ENCODE measurements around the gene OR2T3.
"Not testable (repeated sequence)": the region's sequence is repeated elsewhere in the genome, so short reads cannot be mapped to it uniquely, and the experiment has no call there.

OR2T3 gene

GRCh38 chr1:248473051-248473450 is at the start of gene OR2T3:
Gene OR2T3, plus strand, starts transcription at chr1:248473351. Its CDS starts 0 bp downstream, at chr1:248473351.
- not testable (repeated sequence) for DNase-seq

GRCh38 chr1:248427526-248428191 is 45.5 kb upstream of the OR2T3 start:
- not testable (repeated sequence) for DNase-seq

GRCh38 chr1:248428192-248428533 is 45.0 kb upstream of the OR2T3 start:
- not testable (repeated sequence) for DNase-seq

- not testable (repeated sequence) for DNase-seq
Measured at GRCh38 chr1:248431683-248432082, 41.5 kb upstream of the OR2T3 start.

- DNase-seq, result not testable (repeated sequence)
Measured at GRCh38 chr1:248432201-248432600, 41.0 kb upstream of the OR2T3 start.

GRCh38 chr1:248433811-248434415 is 39.2 kb upstream of the OR2T3 start:
- not testable (repeated sequence) for DNase-seq

GRCh38 chr1:248434913-248435312 is 38.2 kb upstream of the OR2T3 start:
- not testable (repeated sequence) for DNase-seq

GRCh38 chr1:248436303-248436702 is 36.8 kb upstream of the OR2T3 start:
- not testable (repeated sequence) for DNase-seq

- not testable (repeated sequence) for DNase-seq
Measured at GRCh38 chr1:248438668-248439067, 34.5 kb upstream of the OR2T3 start.

- DNase-seq, result not testable (repeated sequence)
Measured at GRCh38 chr1:248439283-248439682, 33.9 kb upstream of the OR2T3 start.

- not testable (repeated sequence) for DNase-seq
Measured at GRCh38 chr1:248442500-248443277, 30.5 kb upstream of the OR2T3 start.

- DNase-seq, result not testable (repeated sequence)
Measured at GRCh38 chr1:248444603-248445002, 28.5 kb upstream of the OR2T3 start.

GRCh38 chr1:248445399-248445798 is 27.8 kb upstream of the OR2T3 start, which contains the start of gene OR2T2:
Gene OR2T2, plus strand, starts transcription at chr1:248445637. Its CDS starts 7,161 bp downstream, at chr1:248452798.
- not testable (repeated sequence) for DNase-seq

GRCh38 chr1:248448409-248449074 is 24.6 kb upstream of the OR2T3 start:
- not testable (repeated sequence) for DNase-seq

GRCh38 chr1:248449821-248450465 is 23.2 kb upstream of the OR2T3 start:
- DNase-seq, result not testable (repeated sequence)

GRCh38 chr1:248450466-248451145 is 22.5 kb upstream of the OR2T3 start:
- DNase-seq, result not testable (repeated sequence)

- DNase-seq, result not testable (repeated sequence)
Measured at GRCh38 chr1:248453619-248454018, 19.5 kb upstream of the OR2T3 start.

- DNase-seq, result not testable (repeated sequence)
Measured at GRCh38 chr1:248455045-248455444, 18.1 kb upstream of the OR2T3 start.

GRCh38 chr1:248456635-248457034 is 16.5 kb upstream of the OR2T3 start:
- DNase-seq, result not testable (repeated sequence)

GRCh38 chr1:248459117-248459516 is 14.0 kb upstream of the OR2T3 start:
- DNase-seq, result not testable (repeated sequence)

GRCh38 chr1:248471154-248471553 is 2.0 kb upstream of the OR2T3 start:
- DNase-seq, result no peak

- DNase-seq, result not testable (repeated sequence)
Measured at GRCh38 chr1:248472111-248472510, 1.0 kb upstream of the OR2T3 start.

Measured in NCI-H69 (cell line).